Hepatocyte (in vitro differentiated cells): ENCODE data around the gene ANO4.
"Not testable (repeated sequence)": the region's sequence is repeated elsewhere in the genome, so short reads cannot be mapped to it uniquely, and the experiment has no call there.

ENCODE experiments used
- CTCF ChIP-seq: fragments of 200-600 bp; sonication (generic); IDR thresholded peaks from 2 replicates; pipeline ENCODE4 v1.5.1; 2016; ENCODE audit warnings: antibody characterized with exemption, mild to moderate bottlenecking; ENCODE audit not compliant: poor library complexity
- EZH2 ChIP-seq: fragments of 200-600 bp; sonication (generic); IDR thresholded peaks from 2 replicates; pipeline ENCODE4 v1.6.1; 2016; ENCODE audit warnings: antibody characterized with exemption, mild to moderate bottlenecking, borderline replicate concordance
- EZH2phosphoT487 ChIP-seq: fragments of 200-600 bp; sonication (generic); IDR thresholded peaks from one replicate; pipeline ENCODE4 v1.6.1; 2018; ENCODE audit warnings: antibody characterized with exemption, mild to moderate bottlenecking, low read depth, moderate library complexity; ENCODE audit not compliant: unreplicated experiment, severe bottlenecking

- TF ChIP-seq CTCF, EZH2phosphoT487, EZH2: not testable (repeated sequence)
Measured at GRCh38 chr12:100933531-100933930, 139.0 kb downstream of the ANO4 start.
